GM21723 (cell line): Measurements from ENCODE around the gene MED15.
"Not testable (repeated sequence)": the region's sequence is repeated elsewhere in the genome, so short reads cannot be mapped to it uniquely, and the experiment has no call there.

ENCODE experiments used
- ATAC-seq: cut with Tn5 transposase; IDR thresholded peaks from one replicate; pipeline ENCODE4 v1.9.1; 2021; ENCODE audit warnings: mild to moderate bottlenecking, moderate library complexity; ENCODE audit not compliant: unreplicated experiment

Gene MED15, protein sequence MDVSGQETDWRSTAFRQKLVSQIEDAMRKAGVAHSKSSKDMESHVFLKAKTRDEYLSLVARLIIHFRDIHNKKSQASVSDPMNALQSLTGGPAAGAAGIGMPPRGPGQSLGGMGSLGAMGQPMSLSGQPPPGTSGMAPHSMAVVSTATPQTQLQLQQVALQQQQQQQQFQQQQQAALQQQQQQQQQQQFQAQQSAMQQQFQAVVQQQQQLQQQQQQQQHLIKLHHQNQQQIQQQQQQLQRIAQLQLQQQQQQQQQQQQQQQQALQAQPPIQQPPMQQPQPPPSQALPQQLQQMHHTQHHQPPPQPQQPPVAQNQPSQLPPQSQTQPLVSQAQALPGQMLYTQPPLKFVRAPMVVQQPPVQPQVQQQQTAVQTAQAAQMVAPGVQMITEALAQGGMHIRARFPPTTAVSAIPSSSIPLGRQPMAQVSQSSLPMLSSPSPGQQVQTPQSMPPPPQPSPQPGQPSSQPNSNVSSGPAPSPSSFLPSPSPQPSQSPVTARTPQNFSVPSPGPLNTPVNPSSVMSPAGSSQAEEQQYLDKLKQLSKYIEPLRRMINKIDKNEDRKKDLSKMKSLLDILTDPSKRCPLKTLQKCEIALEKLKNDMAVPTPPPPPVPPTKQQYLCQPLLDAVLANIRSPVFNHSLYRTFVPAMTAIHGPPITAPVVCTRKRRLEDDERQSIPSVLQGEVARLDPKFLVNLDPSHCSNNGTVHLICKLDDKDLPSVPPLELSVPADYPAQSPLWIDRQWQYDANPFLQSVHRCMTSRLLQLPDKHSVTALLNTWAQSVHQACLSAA

GRCh38 chr22:20507253-20508066 is at the start of gene MED15:
MED15 (plus strand) TSS chr22:20507610; CDS start chr22:20507679, 69 bp downstream.
- peak; percentile 80 for ATAC-seq

DNA sequence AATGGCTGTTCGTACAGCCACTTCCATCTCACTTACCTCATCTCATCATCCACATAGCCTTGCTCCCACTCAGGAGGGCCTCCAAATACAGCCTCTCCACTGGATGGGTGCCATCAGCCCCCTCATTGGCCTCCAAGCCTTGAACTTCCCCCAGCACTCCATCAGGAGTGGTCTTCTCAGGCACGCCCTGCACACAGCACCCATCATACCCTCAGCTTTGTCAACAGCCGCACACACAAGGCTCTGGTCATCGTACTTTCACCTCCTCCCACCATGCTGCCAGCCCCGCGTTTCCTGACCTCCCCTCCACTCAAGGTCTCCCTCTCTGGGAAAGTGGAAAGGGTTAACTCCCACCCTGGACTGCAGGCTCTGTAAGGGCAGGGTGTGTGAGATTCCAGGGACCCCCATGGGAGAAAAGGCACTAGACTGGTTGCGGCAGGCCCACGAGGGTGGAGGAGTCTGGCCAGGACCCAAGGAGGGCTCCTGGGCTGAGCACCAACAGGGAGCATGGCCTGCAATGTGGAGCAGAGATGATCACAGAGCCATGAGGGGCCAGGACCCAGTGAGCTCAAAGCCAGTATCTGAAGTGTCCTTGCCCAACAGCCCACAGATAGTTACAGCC is 48.8 kb upstream of the MED15 start:
- ATAC-seq, result no peak

GRCh38 chr22:20459152-20459542 is 48.3 kb upstream of the MED15 start:
- ATAC-seq, result no peak

- no peak for ATAC-seq
These were observed 47.5 kb upstream of the MED15 start for GRCh38 chr22:20459862-20460261.

DNA sequence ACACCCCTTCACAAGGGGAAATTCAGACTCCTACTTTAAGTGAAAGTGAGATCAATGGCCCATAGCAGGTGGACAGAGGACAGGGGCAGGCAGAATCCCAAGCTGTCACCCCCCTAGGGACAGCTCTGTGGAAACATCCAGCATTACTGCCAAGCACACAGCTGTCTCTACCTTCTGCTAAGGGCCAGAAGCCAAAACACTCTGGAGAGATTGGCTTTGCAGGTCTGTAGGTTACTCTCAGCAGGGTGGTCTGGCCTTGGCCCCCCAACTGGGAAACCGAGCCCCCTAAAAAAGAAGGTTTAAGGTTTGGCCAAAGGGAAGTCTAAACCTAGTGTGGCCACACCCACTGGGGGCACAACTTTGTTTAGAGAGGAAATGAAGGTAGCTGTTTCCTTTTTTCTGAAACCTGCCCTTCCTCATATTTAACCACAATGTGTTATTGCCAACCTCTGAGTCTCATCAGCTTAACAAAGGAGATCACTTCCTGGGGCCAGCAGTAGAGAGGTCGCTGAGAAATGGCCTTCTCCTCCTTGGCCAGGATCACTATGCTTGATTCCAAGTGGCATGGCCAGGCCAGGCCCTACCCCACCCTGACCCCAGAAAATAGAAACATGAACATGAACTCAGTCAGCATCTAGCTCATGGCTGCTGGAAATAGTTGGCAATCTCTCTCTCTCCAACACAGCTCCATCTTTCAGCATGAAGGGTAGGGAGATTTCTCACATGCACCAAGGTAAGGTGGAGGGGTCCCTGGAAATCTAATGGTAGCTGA is 43.9 kb upstream of the MED15 start:
- no peak for ATAC-seq

DNA sequence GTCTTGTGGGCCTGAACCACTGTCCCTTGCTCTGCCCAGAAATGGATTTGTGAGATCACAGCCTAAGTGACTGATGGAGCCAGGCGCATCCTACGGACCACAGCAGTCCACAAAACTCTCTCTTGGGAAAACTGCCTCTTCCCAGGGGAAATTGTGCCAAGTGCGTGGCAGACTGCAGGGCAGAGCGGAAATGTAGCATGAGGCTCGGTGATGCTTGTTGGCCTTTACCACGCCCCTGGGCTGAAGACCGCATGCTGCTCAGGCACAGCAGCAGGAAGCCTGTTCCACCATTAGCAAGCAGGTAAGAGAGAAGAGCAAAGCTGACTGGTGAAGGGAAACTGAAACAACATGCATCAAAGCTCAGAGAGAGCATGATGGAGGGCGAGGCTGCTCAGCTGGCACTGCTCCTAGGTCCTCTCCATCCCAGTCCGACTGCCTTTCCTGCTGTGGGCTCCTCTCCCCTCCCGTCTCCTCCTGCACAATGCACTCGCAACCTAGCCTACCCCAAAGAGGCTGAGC is 43.3 kb upstream of the MED15 start:
- ATAC-seq, result no peak

DNA sequence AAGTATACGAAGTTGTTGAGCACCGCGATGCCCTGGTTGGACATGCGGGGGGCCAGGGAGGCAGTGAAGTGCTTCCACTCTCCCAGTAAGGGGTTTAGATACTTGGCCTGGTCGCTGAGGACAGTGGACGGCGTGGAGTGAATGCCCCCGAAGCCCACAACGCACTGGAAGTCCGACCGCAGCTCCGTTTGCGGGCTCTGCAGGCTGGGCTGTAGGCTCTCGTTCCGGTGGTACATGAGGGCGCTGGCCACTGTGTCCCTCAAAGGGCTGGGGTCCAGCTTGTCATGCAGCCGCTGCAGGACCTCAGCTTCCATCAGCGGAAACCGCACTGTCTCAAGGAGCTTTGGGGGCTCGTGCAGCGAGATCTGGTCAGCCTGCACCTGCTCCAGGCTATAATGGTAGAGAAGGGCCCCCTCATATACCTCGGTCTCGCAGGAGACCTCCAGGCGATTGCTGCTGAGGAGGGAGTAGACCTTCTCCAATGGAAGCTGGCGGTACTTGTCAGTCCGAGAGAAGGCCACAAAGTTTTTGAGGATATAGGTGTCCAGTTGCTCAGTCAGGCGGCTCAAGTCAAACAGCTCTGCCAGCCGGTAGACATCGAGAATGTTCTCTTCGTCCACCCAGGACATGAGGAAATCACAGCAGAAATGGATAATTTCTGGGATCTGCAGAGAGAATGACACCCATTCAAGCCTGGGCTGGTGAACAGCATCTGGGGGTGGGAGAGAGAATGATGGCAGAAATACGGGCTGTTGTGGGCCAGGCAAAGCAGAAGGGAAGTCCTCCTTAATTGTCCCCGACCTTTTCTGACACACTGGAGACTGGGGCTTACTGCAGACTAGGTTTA is 42.3 kb upstream of the MED15 start:
- ATAC-seq, result no peak

GRCh38 chr22:20465759-20466077 is 41.7 kb upstream of the MED15 start:
- no peak for ATAC-seq

DNA sequence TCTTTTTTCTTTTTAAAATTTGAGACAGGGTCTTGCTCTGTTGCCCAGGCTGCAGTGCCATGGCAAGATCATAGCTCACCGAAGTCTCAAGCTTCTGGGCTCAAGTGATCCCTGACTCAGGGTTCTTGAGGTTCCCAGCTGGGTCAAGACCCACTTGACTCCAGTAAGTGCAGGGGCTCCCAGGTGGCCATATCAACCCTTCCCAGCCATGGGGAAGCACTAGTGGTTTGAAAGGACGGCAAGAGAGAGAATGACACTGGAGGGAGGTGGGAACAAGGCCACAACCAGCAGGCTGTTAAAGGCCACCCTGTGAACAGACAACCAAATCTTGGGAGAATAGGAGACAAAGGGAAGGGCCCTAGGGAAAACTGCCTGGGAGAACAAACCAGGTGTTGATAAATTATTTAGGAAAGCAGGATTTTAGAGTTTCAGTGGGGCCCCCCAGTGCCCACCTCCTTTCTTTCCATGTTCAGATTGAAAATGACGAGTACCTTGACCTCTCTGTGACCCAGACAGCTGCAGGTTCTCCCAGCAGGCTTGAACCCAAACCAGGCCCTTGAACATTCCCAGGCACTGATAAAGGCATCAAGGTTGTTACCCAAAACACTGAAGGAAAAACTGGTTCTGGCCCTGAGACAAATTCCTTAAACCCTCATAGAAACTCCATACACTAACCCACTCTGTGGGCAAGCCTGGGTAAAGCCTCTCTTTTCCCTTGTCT is 40.6 kb upstream of the MED15 start:
- ATAC-seq, result no peak

- ATAC-seq, result no peak
These were observed 38.1 kb upstream of the MED15 start for GRCh38 chr22:20469110-20469868.

DNA sequence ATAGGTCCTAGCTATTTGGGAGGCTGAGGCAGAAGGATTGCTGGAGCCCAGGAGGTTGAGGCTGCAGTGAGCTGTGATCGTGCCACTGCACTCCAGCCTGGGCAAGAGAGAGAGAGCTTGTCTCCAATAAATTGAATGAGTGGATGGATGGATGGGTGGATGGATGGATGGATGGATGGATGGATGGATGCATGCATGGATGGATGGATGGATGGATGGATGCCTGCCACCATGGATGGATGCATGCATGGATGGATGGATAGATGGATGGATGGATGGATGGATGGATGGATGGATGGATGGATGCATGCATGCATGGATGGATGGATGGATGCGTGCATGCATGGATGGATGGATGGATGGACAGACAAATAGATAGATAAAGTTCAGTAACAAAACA is 36.9 kb upstream of the MED15 start:
- not testable (repeated sequence) for ATAC-seq

DNA sequence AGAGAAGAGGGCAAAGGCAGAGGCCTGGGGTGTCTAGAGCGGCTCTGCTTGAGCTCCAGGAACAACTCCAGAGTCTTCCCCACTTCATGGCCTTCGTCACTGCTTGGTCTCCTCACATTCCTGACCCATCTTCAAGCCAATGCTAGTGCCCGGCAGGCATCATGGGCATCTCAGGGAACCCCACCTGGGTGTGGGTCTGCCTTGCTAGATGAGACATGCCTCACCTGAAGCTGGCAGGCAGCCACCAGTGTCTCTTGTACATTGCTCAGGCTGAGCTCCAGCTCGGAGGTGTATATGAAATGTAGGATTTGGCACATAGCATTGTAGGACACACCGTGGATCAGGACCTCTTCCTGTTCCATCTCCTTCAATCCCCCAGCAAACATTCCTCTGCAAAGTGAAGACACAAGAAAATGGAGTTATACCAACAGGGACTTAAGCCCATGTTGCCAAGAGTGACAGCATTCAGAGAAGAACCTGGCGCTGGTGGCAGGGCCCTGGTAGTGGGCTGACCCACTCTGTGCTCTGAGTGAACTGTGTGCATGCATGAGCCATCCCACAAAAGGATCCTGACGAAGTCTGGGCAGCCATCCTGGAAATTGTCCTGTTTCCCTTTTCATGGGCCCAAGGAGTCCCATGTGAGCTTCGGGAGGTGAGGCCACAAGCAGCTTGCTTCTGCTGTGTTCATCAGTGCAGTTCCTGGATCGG is 36.1 kb upstream of the MED15 start:
- no peak for ATAC-seq

DNA sequence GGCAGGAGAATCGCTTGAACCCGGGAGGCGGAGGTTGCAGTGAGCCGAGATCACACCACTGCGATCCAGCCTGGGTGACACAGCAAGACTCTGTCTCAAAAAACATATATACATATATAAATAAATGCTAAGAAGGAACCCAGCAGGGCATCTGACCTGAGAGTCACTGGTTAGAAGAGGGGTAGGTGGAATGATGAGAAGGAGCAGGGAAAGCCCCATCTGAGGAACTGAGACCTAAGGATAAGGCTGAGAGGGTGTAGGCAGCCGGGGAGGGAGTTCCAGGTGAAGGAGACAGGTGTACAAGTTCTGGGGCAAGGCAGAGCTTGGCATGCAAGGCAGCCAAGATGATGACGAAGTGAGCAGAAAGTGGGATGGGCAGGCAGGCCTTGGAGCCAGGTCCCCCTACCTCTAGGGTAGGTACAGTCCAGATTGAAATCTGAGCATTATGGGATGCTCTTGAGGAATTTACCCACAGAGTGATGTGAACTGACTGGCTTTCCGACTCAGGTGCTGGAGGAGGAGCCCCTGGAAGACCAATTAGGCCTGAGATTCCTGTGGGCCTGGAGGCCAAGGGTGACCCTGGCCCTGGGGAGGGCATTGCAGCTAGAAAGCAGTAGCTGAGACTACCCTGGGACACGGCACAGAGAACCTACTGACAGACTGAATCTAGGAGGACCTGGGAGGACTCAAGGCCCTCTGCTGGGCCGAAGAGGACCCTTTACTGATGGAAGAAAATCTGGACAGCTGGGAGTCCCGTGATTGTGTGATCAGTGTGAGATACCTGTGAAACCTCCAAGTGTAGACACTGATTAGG is 34.6 kb upstream of the MED15 start:
- no peak for ATAC-seq

DNA sequence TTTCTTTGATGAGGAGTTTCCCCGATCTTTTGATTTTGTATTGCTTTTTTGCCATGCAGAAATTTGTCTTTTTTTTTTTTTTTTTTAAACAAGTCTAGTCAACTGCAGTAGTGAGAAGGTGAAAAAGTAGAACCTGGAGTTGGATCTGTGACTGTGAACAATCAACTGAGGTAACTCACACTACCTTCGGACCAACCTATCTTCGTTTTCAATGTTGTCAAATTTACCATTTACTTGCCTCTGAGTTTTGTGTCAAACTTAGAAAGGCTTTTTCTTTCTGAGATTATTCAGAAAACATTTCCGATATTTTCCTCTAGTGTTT is 32.3 kb upstream of the MED15 start:
- no peak for ATAC-seq

GRCh38 chr22:20475569-20475968 is 31.8 kb upstream of the MED15 start:
- ATAC-seq, result not testable (repeated sequence)

DNA sequence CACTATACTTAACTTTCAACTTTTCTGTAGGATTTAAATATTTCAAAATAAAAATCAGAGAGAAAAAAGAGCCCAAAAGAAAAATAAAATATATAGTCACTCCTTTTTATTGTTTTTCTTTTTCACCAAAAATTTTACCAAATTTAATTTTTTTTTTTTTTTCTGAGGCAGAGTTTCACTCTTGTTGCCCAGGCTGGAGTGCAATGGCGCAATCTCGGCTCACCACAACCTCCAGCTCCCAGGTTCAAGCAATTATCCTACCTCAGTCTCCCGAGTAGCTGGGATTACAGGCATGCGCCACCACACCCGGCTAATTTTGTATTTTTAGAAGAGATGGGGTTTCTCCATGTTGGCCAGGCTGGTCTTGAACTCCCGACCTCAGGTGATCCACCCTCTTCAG is 29.4 kb upstream of the MED15 start:
- not testable (repeated sequence) for ATAC-seq
